KMS-11 (cell line): ENCODE measurements around the gene ASXL3.

Source experiments
- H2AFZ ChIP-seq: fragments of 200-600 bp; sonication (generic); 2 replicates; pipeline ENCODE4 v1.6.1; 2016; ENCODE audit warnings: antibody characterized with exemption, mixed run types, low read depth
- H3K27ac ChIP-seq: fragments of 200-600 bp; sonication (generic); 2 replicates; pipeline ENCODE4 v1.6.1; 2016; ENCODE audit warnings: mild to moderate bottlenecking, mixed run types
- H3K27me3 ChIP-seq: fragments of 200-600 bp; sonication (generic); 2 replicates; pipeline ENCODE4 v1.6.1; 2017; ENCODE audit warnings: mild to moderate bottlenecking, low read depth, mixed run types, moderate library complexity; ENCODE audit not compliant: insufficient read depth
- H3K36me3 ChIP-seq: fragments of 200-600 bp; sonication (generic); 2 replicates; pipeline ENCODE4 v1.6.1; 2017; ENCODE audit warnings: mild to moderate bottlenecking, mixed run types; ENCODE audit not compliant: insufficient read depth
- H3K4me1 ChIP-seq: fragments of 200-600 bp; sonication (generic); 2 replicates; pipeline ENCODE4 v1.6.1; 2016; ENCODE audit warnings: mild to moderate bottlenecking, low read depth, mixed run types; ENCODE audit not compliant: poor library complexity, severe bottlenecking
- H3K4me2 ChIP-seq: fragments of 200-600 bp; sonication (generic); 2 replicates; pipeline ENCODE4 v1.7.0; 2016; ENCODE audit warnings: mild to moderate bottlenecking, mixed run types
- H3K4me3 ChIP-seq: fragments of 200-600 bp; sonication (generic); IDR thresholded peaks from 2 replicates; pipeline ENCODE4 v1.6.1; 2017; ENCODE audit warnings: low read depth, low read length, mixed read lengths; ENCODE audit not compliant: insufficient read depth
- H3K79me2 ChIP-seq: fragments of 200-600 bp; sonication (generic); 2 replicates; pipeline ENCODE4 v1.6.1; 2016; ENCODE audit warnings: low read depth, mixed run types; ENCODE audit not compliant: insufficient read depth
- H3K9ac ChIP-seq: fragments of 200-600 bp; sonication (generic); 2 replicates; pipeline ENCODE4 v1.6.1; 2016; ENCODE audit warnings: mild to moderate bottlenecking, mixed run types
- H4K20me1 ChIP-seq: fragments of 200-600 bp; sonication (generic); 2 replicates; pipeline ENCODE4 v1.6.1; 2016; ENCODE audit warnings: mild to moderate bottlenecking, mixed run types; ENCODE audit not compliant: insufficient read depth
- TF ChIP-seq, protein P1 (sequence below): fragments of 200-600 bp; sonication (generic); conservative IDR thresholded peaks from 2 replicates; pipeline ENCODE4 v1.6.1; 2017; ENCODE audit warnings: low read depth, mild to moderate bottlenecking, antibody characterized with exemption, low read length, moderate library complexity, mixed read lengths

Gene ASXL3

GRCh38 chr18:33577685-33578517, at the start of gene ASXL3:
Gene ASXL3, plus strand, starts transcription at chr18:33578219. Its CDS starts 413 bp downstream, at chr18:33578632.
- Histone ChIP-seq H3K4me2 (peak within 1 kb of the TSS; percentile 64), H3K4me1 (peaks cover 7% of the 10 kb centered on the region), H3K36me3 (no peaks in the 10 kb centered on the region), H2AFZ (peak within 1 kb of the TSS; percentile 96), H3K79me2 (no peaks in the 10 kb centered on the region), H4K20me1 (no peaks in the 10 kb centered on the region), H3K27me3 (no peaks in the 10 kb centered on the region), H3K9ac (peak within 1 kb of the TSS; percentile 57; the same call in 1 of the 2 replicates), H3K27ac (no peak within 1 kb of the TSS), H3K4me3 (no peak within 1 kb of the TSS)
- TF ChIP-seq, protein P1, sequence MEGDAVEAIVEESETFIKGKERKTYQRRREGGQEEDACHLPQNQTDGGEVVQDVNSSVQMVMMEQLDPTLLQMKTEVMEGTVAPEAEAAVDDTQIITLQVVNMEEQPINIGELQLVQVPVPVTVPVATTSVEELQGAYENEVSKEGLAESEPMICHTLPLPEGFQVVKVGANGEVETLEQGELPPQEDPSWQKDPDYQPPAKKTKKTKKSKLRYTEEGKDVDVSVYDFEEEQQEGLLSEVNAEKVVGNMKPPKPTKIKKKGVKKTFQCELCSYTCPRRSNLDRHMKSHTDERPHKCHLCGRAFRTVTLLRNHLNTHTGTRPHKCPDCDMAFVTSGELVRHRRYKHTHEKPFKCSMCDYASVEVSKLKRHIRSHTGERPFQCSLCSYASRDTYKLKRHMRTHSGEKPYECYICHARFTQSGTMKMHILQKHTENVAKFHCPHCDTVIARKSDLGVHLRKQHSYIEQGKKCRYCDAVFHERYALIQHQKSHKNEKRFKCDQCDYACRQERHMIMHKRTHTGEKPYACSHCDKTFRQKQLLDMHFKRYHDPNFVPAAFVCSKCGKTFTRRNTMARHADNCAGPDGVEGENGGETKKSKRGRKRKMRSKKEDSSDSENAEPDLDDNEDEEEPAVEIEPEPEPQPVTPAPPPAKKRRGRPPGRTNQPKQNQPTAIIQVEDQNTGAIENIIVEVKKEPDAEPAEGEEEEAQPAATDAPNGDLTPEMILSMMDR, result no peak

DNA sequence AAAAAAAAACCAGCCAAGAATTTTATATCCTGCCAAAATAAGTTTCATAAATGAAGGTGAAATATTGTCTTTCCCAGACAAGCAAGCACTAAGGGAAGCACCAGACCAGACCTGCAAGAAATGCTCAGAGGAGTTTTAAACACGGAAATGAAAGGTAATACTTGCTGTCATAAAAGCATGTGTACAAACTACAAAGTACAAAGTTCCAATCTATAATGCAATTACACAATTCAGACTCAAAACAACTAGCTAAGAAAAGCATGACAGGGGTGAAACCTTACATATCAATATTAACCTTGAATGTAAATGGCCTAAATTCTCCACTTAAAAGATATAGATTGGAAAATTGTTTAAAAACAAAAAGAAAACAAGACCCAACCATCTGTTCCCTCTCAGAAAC, 45.0 kb upstream of the ASXL3 start:
- Histone ChIP-seq H3K27ac (no peak overlapping the region), H2AFZ (no peak overlapping the region), H3K9ac (no peak overlapping the region), H3K4me3 (no peak overlapping the region), H3K4me2 (no peak overlapping the region), H3K27me3 (no peaks in the 10 kb centered on the region), H4K20me1 (no peaks in the 10 kb centered on the region), H3K4me1 (no peaks in the 10 kb centered on the region), H3K79me2 (no peaks in the 10 kb centered on the region), H3K36me3 (no peaks in the 10 kb centered on the region)
- TF ChIP-seq, protein P1, result no peak

DNA sequence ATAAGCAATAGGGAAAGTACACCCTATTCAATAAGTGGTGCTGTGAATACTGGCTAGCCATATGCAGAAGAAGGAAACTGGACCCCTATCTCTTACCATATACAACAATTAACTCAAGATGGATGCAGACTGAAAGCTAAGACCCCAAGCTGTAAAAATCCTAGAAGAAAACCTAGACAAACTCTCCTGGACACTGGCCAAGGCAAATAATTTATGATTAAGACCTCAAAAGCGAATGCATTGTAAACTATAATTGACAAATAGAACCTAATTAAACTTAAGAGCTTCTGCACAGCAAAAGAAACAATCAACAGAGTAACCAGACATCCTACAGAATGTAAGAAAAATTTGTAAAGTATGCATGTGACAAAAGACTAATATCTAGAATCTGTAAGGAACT, 41.1 kb upstream of the ASXL3 start:
- no peaks in the 10 kb centered on the region for H3K79me2 ChIP-seq
- no peaks in the 10 kb centered on the region for H3K36me3 ChIP-seq
- no peak overlapping the region for H3K27ac ChIP-seq
- H3K27me3 ChIP-seq, result no peaks in the 10 kb centered on the region
- no peak overlapping the region for H3K4me3 ChIP-seq
- TF ChIP-seq, protein P1, result no peak
- no peak overlapping the region for H2AFZ ChIP-seq
- H3K4me1 ChIP-seq, result no peaks in the 10 kb centered on the region
- no peak overlapping the region for H3K4me2 ChIP-seq
- no peaks in the 10 kb centered on the region for H4K20me1 ChIP-seq
- no peak overlapping the region for H3K9ac ChIP-seq

GRCh38 chr18:33538418-33539042, 39.5 kb upstream of the ASXL3 start:
- Histone ChIP-seq H3K27me3 (no peaks in the 10 kb centered on the region), H3K4me2 (no peak overlapping the region), H3K4me3 (no peak overlapping the region), H4K20me1 (no peaks in the 10 kb centered on the region), H2AFZ (no peak overlapping the region), H3K4me1 (no peaks in the 10 kb centered on the region), H3K9ac (no peak overlapping the region), H3K27ac (no peak overlapping the region), H3K79me2 (no peaks in the 10 kb centered on the region), H3K36me3 (no peaks in the 10 kb centered on the region)
- TF ChIP-seq, protein P1, result no peak
